ENCODE data around the gene ADAM29.

ADAM29 gene

DNA sequence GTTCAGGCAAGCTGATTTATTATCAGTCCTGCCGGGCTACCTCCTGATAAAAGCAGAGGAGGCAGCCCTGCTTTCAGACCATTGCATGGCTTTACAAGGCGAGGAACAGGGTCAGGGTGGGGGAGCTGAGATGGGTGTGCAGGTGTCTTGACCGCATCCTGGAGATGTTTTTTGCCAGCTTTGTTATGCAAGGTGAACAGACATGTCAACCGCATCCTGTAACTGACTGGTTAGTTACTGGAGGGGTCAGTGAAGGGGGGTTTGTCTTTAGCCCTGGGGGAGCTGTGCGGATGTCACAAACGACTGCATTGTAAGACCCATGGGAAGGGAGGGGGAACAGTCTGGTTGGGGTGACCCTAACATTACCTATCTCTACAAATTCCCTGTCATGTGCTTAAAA is 10.0 kb downstream of the ADAM29 start:
- no peak for TF ChIP-seq POLR2AphosphoS5 (IDR thresholded peaks at IDR 0.05; ENCODE audit: low read depth, low read length)
- TF ChIP-seq FOXP2 (optimal IDR thresholded peaks at IDR 0.05; ENCODE audit: borderline replicate concordance, extremely low read depth, extremely low read length, insufficient read depth), result no peak
- no peak for TF ChIP-seq SIN3A (IDR thresholded peaks at IDR 0.05; ENCODE audit: borderline replicate concordance, insufficient read depth, low read length)
- no peak for TF ChIP-seq TAF1 (IDR thresholded peaks at IDR 0.05; ENCODE audit: borderline replicate concordance, insufficient read depth, low read length)
- TF ChIP-seq, protein P1, sequence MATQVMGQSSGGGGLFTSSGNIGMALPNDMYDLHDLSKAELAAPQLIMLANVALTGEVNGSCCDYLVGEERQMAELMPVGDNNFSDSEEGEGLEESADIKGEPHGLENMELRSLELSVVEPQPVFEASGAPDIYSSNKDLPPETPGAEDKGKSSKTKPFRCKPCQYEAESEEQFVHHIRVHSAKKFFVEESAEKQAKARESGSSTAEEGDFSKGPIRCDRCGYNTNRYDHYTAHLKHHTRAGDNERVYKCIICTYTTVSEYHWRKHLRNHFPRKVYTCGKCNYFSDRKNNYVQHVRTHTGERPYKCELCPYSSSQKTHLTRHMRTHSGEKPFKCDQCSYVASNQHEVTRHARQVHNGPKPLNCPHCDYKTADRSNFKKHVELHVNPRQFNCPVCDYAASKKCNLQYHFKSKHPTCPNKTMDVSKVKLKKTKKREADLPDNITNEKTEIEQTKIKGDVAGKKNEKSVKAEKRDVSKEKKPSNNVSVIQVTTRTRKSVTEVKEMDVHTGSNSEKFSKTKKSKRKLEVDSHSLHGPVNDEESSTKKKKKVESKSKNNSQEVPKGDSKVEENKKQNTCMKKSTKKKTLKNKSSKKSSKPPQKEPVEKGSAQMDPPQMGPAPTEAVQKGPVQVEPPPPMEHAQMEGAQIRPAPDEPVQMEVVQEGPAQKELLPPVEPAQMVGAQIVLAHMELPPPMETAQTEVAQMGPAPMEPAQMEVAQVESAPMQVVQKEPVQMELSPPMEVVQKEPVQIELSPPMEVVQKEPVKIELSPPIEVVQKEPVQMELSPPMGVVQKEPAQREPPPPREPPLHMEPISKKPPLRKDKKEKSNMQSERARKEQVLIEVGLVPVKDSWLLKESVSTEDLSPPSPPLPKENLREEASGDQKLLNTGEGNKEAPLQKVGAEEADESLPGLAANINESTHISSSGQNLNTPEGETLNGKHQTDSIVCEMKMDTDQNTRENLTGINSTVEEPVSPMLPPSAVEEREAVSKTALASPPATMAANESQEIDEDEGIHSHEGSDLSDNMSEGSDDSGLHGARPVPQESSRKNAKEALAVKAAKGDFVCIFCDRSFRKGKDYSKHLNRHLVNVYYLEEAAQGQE (IDR thresholded peaks at IDR 0.05; ENCODE audit: insufficient read depth in 1 of 2, low read depth in 2 of 2, low read length in 2 of 2), result no peak

- no peak for TF ChIP-seq POLR2AphosphoS5 (IDR thresholded peaks at IDR 0.05; ENCODE audit: low read depth, low read length)
- TF ChIP-seq, protein P1 (IDR thresholded peaks at IDR 0.05; ENCODE audit: insufficient read depth in 1 of 2, low read depth in 2 of 2, low read length in 2 of 2), result no peak
- TF ChIP-seq FOXP2 (optimal IDR thresholded peaks at IDR 0.05; ENCODE audit: borderline replicate concordance, extremely low read depth, extremely low read length, insufficient read depth), result no peak
- no peak for TF ChIP-seq TAF1 (IDR thresholded peaks at IDR 0.05; ENCODE audit: borderline replicate concordance, insufficient read depth, low read length)
- TF ChIP-seq SIN3A (IDR thresholded peaks at IDR 0.05; ENCODE audit: borderline replicate concordance, insufficient read depth, low read length), result no peak
Measured at GRCh38 chr4:174928575-174929253, 10.6 kb downstream of the ADAM29 start.

GRCh38 chr4:174929346-174929745 is 11.2 kb downstream of the ADAM29 start:
- no peak for TF ChIP-seq FOXP2 (optimal IDR thresholded peaks at IDR 0.05; ENCODE audit: borderline replicate concordance, extremely low read depth, extremely low read length, insufficient read depth)
- TF ChIP-seq SIN3A (IDR thresholded peaks at IDR 0.05; ENCODE audit: borderline replicate concordance, insufficient read depth, low read length), result no peak
- TF ChIP-seq, protein P1 (IDR thresholded peaks at IDR 0.05; ENCODE audit: insufficient read depth in 1 of 2, low read depth in 2 of 2, low read length in 2 of 2), result no peak
- TF ChIP-seq TAF1 (IDR thresholded peaks at IDR 0.05; ENCODE audit: borderline replicate concordance, insufficient read depth, low read length), result no peak
- TF ChIP-seq POLR2AphosphoS5 (IDR thresholded peaks at IDR 0.05; ENCODE audit: low read depth, low read length), result no peak

- no peak for TF ChIP-seq POLR2AphosphoS5 (IDR thresholded peaks at IDR 0.05; ENCODE audit: low read depth, low read length)
- TF ChIP-seq, protein P1 (IDR thresholded peaks at IDR 0.05; ENCODE audit: insufficient read depth in 1 of 2, low read depth in 2 of 2, low read length in 2 of 2), result no peak
- no peak for TF ChIP-seq FOXP2 (optimal IDR thresholded peaks at IDR 0.05; ENCODE audit: borderline replicate concordance, extremely low read depth, extremely low read length, insufficient read depth)
- no peak for TF ChIP-seq SIN3A (IDR thresholded peaks at IDR 0.05; ENCODE audit: borderline replicate concordance, insufficient read depth, low read length)
- no peak for TF ChIP-seq TAF1 (IDR thresholded peaks at IDR 0.05; ENCODE audit: borderline replicate concordance, insufficient read depth, low read length)
Measured at GRCh38 chr4:174930895-174931294, 12.7 kb downstream of the ADAM29 start.

Measured in PFSK-1 (cell line).